K562 (cell line): ENCODE results near the gene CTNNB1. TPM values are rescaled to one million over a fixed set of nuclear protein-coding genes. Genes with fewer than 3 reads are reported as not detected.

ENCODE experiments used
- ATF7 ChIP-seq: fragments of 450-650 bp; IDR thresholded peaks from 2 replicates; pipeline ENCODE4 v1.7.1; 2014; ENCODE audit warnings: mild to moderate bottlenecking, moderate library complexity
- CBFA2T2 ChIP-seq: fragments of 450-650 bp; conservative IDR thresholded peaks from 2 replicates; pipeline ENCODE4 v1.6.1; 2017; ENCODE audit warnings: mild to moderate bottlenecking
- HDAC3 ChIP-seq: fragments of 450-650 bp; IDR thresholded peaks from 2 replicates; pipeline ENCODE4 v1.6.1; 2018; ENCODE audit warnings: borderline replicate concordance, mild to moderate bottlenecking, moderate library complexity; ENCODE audit not compliant: partially characterized antibody
- MXI1 ChIP-seq: IDR thresholded peaks from 2 replicates; pipeline ENCODE4 v1.6.1; 2011; ENCODE audit warnings: low read depth, mild to moderate bottlenecking, improper control_type of control experiment, low read length
- NCOA6 ChIP-seq: fragments of 450-650 bp; IDR thresholded peaks from 2 replicates; pipeline ENCODE4 v1.6.1; 2017; ENCODE audit warnings: mild to moderate bottlenecking
- RBFOX2 ChIP-seq: fragments of 200-400 bp; formaldehyde crosslinking; IDR thresholded peaks from 2 replicates; pipeline ENCODE4 v1.6.1; 2017; ENCODE audit warnings: low read depth, mild to moderate bottlenecking, low read length, moderate library complexity
- TEAD2 ChIP-seq: fragments of 450-650 bp; IDR thresholded peaks from 2 replicates; pipeline ENCODE4 v1.6.1; 2016; ENCODE audit warnings: missing genetic modification characterization, control low read depth, missing compliant biosample characterization
- WHSC1 ChIP-seq: IDR thresholded peaks from one replicate; pipeline ENCODE4 v1.6.1; 2012; ENCODE audit warnings: low read length, control low read depth, inconsistent platforms
- polyA plus RNA-seq, 8 experiments: library from polyadenylated mRNA; depleted of rRNA in 4 of 8; stranded (reverse) in 5 of 8; unstranded in 3 of 8; fragments of >200 nt; fragmentation: Nextera tagmentation in 2 of 8; fragmentation: Illumina TruSeq in 1 of 8; extraction: Ambion mirVana in 2 of 8; extraction: Trizol in 1 of 8; gene quantifications; 2 replicates each; pipeline versions ENCODE4 v1.2.1 to v1.2.3, GENCODE V29; 2011 to 2014; ENCODE audit warnings: inconsistent platforms in 1 of 8, missing spikeins in 1 of 8
- total RNA-seq, 7 experiments: library from RNA; depleted of rRNA in 6 of 7; stranded (reverse); fragments of >200 nt in 6 of 7; fragmentation: Illumina TruSeq in 2 of 7; extraction: Trizol in 2 of 7; gene quantifications; 2 replicates each; pipeline versions ENCODE4 v1.2.1 to v1.2.3, GENCODE V29; 2011 to 2021; ENCODE audit warnings: low replicate concordance in 1 of 7
- TF ChIP-seq, protein P1 (sequence below): fragments of 250-450 bp; sonication (Bioruptor Pico); IDR thresholded peaks from 2 replicates; pipeline ENCODE4 v1.4.0; 2020; ENCODE audit warnings: mild to moderate bottlenecking, moderate library complexity
- TF ChIP-seq, protein P2 (sequence below): fragments of 450-650 bp; formaldehyde crosslinking; IDR thresholded peaks from 2 replicates; pipeline ENCODE4 v1.4.0; 2022; ENCODE audit warnings: mild to moderate bottlenecking, moderate library complexity
- TF ChIP-seq, protein P3 (sequence below): fragments of 150-350 bp; IDR thresholded peaks from 2 replicates; pipeline ENCODE4 v1.6.1; 2014; ENCODE audit warnings: low read depth, mild to moderate bottlenecking, low read length, borderline replicate concordance
- TF ChIP-seq, protein P4 (sequence below): fragments of 450-650 bp; formaldehyde crosslinking; IDR thresholded peaks from 2 replicates; pipeline ENCODE4 v1.4.0; 2020; ENCODE audit warnings: mild to moderate bottlenecking, moderate library complexity
- TF ChIP-seq, protein P5 (sequence below): sonication (generic); formaldehyde crosslinking; IDR thresholded peaks from 2 replicates; pipeline ENCODE4 v1.8.0; 2023; ENCODE audit warnings: mild to moderate bottlenecking, missing genetic modification reagents

Gene CTNNB1
- total and polyA plus RNA-seq, 9 of the 15 experiments (the other 6 are each of a cell fraction or from before 2014, with no cell fraction given), result 44.3 to 193 (median 154) TPM

DNA sequence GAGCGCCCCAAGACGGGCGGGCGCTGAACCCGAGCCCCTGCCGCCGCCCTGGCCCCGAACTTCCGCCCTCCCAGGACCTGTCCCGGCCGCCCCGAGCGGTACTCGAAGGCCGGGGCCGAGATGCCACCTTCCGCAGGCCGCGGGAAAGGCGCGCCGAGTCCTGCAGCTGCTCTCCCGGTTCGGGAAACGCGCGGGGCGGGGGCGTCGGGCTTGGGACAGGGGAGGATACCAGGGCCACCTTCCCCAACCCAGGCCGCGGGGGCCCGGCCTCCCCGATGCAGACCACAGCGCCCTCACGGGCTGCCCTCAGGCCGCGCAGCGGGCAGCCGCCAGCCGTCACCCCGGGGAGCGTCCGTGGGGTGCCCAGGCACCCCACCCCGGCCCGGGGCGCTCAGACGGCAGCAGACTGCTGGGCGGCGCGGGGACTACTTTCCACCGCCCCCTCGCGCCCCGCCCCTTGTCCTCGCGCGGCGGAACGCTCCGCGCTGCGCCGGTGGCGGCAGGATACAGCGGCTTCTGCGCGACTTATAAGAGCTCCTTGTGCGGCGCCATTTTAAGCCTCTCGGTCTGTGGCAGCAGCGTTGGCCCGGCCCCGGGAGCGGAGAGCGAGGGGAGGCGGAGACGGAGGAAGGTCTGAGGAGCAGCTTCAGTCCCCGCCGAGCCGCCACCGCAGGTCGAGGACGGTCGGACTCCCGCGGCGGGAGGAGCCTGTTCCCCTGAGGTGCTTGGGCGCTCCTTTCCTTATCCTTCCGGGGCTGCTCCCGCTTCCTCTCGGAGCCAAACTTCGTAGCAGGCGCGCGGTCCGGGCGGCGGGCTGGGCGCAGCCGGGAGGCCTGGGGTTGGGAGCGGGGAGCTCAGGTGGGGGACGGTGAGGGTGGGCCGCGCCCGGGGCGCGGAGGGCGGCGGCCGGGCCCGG, at the start of gene CTNNB1 (continued):
- TF ChIP-seq, protein P1, sequence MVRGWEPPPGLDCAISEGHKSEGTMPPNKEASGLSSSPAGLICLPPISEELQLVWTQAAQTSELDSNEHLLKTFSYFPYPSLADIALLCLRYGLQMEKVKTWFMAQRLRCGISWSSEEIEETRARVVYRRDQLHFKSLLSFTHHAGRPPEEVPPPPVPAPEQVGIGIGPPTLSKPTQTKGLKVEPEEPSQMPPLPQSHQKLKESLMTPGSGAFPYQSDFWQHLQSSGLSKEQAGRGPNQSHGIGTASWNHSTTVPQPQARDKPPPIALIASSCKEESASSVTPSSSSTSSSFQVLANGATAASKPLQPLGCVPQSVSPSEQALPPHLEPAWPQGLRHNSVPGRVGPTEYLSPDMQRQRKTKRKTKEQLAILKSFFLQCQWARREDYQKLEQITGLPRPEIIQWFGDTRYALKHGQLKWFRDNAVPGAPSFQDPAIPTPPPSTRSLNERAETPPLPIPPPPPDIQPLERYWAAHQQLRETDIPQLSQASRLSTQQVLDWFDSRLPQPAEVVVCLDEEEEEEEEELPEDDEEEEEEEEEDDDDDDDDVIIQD (CRISPR knock-in tag), result no peak
- peak; percentile 87 for TF ChIP-seq NCOA6
- TF ChIP-seq, protein P2, sequence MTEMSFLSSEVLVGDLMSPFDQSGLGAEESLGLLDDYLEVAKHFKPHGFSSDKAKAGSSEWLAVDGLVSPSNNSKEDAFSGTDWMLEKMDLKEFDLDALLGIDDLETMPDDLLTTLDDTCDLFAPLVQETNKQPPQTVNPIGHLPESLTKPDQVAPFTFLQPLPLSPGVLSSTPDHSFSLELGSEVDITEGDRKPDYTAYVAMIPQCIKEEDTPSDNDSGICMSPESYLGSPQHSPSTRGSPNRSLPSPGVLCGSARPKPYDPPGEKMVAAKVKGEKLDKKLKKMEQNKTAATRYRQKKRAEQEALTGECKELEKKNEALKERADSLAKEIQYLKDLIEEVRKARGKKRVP (CRISPR knock-in tag), result 0 out of 2 replicates have a peak, but pooled peaks have one; percentile 41
- no peak for TF ChIP-seq HDAC3
- TF ChIP-seq RBFOX2, result peak; percentile 100
- TF ChIP-seq, protein P3, sequence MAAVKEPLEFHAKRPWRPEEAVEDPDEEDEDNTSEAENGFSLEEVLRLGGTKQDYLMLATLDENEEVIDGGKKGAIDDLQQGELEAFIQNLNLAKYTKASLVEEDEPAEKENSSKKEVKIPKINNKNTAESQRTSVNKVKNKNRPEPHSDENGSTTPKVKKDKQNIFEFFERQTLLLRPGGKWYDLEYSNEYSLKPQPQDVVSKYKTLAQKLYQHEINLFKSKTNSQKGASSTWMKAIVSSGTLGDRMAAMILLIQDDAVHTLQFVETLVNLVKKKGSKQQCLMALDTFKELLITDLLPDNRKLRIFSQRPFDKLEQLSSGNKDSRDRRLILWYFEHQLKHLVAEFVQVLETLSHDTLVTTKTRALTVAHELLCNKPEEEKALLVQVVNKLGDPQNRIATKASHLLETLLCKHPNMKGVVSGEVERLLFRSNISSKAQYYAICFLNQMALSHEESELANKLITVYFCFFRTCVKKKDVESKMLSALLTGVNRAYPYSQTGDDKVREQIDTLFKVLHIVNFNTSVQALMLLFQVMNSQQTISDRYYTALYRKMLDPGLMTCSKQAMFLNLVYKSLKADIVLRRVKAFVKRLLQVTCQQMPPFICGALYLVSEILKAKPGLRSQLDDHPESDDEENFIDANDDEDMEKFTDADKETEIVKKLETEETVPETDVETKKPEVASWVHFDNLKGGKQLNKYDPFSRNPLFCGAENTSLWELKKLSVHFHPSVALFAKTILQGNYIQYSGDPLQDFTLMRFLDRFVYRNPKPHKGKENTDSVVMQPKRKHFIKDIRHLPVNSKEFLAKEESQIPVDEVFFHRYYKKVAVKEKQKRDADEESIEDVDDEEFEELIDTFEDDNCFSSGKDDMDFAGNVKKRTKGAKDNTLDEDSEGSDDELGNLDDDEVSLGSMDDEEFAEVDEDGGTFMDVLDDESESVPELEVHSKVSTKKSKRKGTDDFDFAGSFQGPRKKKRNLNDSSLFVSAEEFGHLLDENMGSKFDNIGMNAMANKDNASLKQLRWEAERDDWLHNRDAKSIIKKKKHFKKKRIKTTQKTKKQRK, result no peak
- TF ChIP-seq ATF7, result peak; percentile 82; the same call in 1 of the 2 replicates
- no peak for TF ChIP-seq MXI1
- TF ChIP-seq, protein P4, sequence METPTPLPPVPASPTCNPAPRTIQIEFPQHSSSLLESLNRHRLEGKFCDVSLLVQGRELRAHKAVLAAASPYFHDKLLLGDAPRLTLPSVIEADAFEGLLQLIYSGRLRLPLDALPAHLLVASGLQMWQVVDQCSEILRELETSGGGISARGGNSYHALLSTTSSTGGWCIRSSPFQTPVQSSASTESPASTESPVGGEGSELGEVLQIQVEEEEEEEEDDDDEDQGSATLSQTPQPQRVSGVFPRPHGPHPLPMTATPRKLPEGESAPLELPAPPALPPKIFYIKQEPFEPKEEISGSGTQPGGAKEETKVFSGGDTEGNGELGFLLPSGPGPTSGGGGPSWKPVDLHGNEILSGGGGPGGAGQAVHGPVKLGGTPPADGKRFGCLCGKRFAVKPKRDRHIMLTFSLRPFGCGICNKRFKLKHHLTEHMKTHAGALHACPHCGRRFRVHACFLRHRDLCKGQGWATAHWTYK (CRISPR knock-in tag), result 0 out of 2 replicates have a peak, but pooled peaks have one; percentile 46
- TF ChIP-seq TEAD2 (tag), result no peak
- TF ChIP-seq, protein P5, sequence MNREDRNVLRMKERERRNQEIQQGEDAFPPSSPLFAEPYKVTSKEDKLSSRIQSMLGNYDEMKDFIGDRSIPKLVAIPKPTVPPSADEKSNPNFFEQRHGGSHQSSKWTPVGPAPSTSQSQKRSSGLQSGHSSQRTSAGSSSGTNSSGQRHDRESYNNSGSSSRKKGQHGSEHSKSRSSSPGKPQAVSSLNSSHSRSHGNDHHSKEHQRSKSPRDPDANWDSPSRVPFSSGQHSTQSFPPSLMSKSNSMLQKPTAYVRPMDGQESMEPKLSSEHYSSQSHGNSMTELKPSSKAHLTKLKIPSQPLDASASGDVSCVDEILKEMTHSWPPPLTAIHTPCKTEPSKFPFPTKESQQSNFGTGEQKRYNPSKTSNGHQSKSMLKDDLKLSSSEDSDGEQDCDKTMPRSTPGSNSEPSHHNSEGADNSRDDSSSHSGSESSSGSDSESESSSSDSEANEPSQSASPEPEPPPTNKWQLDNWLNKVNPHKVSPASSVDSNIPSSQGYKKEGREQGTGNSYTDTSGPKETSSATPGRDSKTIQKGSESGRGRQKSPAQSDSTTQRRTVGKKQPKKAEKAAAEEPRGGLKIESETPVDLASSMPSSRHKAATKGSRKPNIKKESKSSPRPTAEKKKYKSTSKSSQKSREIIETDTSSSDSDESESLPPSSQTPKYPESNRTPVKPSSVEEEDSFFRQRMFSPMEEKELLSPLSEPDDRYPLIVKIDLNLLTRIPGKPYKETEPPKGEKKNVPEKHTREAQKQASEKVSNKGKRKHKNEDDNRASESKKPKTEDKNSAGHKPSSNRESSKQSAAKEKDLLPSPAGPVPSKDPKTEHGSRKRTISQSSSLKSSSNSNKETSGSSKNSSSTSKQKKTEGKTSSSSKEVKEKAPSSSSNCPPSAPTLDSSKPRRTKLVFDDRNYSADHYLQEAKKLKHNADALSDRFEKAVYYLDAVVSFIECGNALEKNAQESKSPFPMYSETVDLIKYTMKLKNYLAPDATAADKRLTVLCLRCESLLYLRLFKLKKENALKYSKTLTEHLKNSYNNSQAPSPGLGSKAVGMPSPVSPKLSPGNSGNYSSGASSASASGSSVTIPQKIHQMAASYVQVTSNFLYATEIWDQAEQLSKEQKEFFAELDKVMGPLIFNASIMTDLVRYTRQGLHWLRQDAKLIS (CRISPR knock-in tag), result peak; percentile 94; the same call in 1 of the 2 replicates
- no peak for TF ChIP-seq WHSC1
- TF ChIP-seq CBFA2T2, result no peak
